IMR-90 (cell line): Measurements from ENCODE around the gene NAB1. TPM values are rescaled to one million over a fixed set of nuclear protein-coding genes. Genes with fewer than 3 reads are reported as not detected.

Experiments
- ATAC-seq: fragments of 200-7000 bp; cut with Tn5 transposase; 2 replicates; pipeline ENCODE4 v1.9.1; 2020; ENCODE audit warnings: low read depth, mild to moderate bottlenecking, moderate library complexity
- BruUV-seq: library from RNA; stranded (reverse); fragments of 400-500 nt; replicated peaks from 2 replicates; lab custom pipeline; 2021; lab: Mats Ljungman, UMichigan
- CTCF ChIA-PET: fragments of 300-600 bp; formaldehyde crosslinking; extraction: SDS; loops from one replicate; lab custom pipeline; 2021; ENCODE audit warnings: antibody characterized with exemption; lab: Yijun Ruan, JAX
- POLR2A ChIA-PET: fragments of 300-600 bp; sonication (Branson Sonifier 250); formaldehyde crosslinking; loops from one replicate; lab custom pipeline; 2022; ENCODE audit warnings: antibody characterized with exemption; ENCODE audit not compliant: unreplicated experiment; lab: Charles Lee
- DNase-seq: peaks from one replicate; pipeline ENCODE4 v3.0.0; 2013
- H2AFZ ChIP-seq: replicated peaks from 2 replicates; pipeline ENCODE3; 2013; ENCODE audit warnings: low read length, mild to moderate bottlenecking; ENCODE audit not compliant: poor library complexity
- H2AK5ac ChIP-seq: 2 replicates; pipeline ENCODE4 v1.6.1; 2013; ENCODE audit warnings: low read depth, low read length, inconsistent platforms
- H2AK9ac ChIP-seq: replicated peaks from 2 replicates; pipeline ENCODE3; 2013; ENCODE audit warnings: mild to moderate bottlenecking, low read depth, low read length, moderate library complexity; ENCODE audit not compliant: poor library complexity
- H2BK120ac ChIP-seq: 2 replicates; pipeline ENCODE4 v1.6.1; 2013; ENCODE audit warnings: low read depth, low read length, inconsistent platforms
- H2BK15ac ChIP-seq: 3 replicates; pipeline ENCODE4 v1.6.1; 2013; ENCODE audit warnings: low read depth, low read length, inconsistent platforms
- H2BK20ac ChIP-seq: 2 replicates; pipeline ENCODE4 v1.6.1; 2013; ENCODE audit warnings: low read depth, mild to moderate bottlenecking, inconsistent platforms, low read length, moderate library complexity
- H2BK5ac ChIP-seq: 2 replicates; pipeline ENCODE4 v1.6.1; 2013; ENCODE audit warnings: mild to moderate bottlenecking, low read depth, low read length, inconsistent platforms; ENCODE audit not compliant: poor library complexity, severe bottlenecking
- H3K14ac ChIP-seq: replicated peaks from 2 replicates; pipeline ENCODE4 v1.6.1; 2013; ENCODE audit warnings: low read depth, low read length, inconsistent platforms
- H3K18ac ChIP-seq: 2 replicates; pipeline ENCODE4 v1.6.1; 2013; ENCODE audit warnings: low read depth, low read length, control low read depth
- H3K23ac ChIP-seq: 2 replicates; pipeline ENCODE4 v1.6.1; 2013; ENCODE audit warnings: low read depth, low read length, inconsistent platforms
- H3K27ac ChIP-seq: 2 replicates; pipeline ENCODE4 v1.5.1; 2013; ENCODE audit warnings: mild to moderate bottlenecking, control low read depth, low read length; ENCODE audit not compliant: insufficient read depth
- H3K27me3 ChIP-seq: 2 replicates; pipeline ENCODE4 v1.6.1; 2013; ENCODE audit warnings: low read length; ENCODE audit not compliant: control insufficient read depth, insufficient read depth
- H3K36me3 ChIP-seq: 2 replicates; pipeline ENCODE4 v1.6.1; 2013; ENCODE audit warnings: low read length, mixed read lengths; ENCODE audit not compliant: control insufficient read depth, insufficient read depth
- H3K4ac ChIP-seq: 2 replicates; pipeline ENCODE4 v1.6.1; 2013; ENCODE audit warnings: low read depth, low read length, inconsistent platforms
- H3K4me1 ChIP-seq: 2 replicates; pipeline ENCODE4 v1.6.1; 2013; ENCODE audit warnings: low read length, mixed read lengths; ENCODE audit not compliant: control insufficient read depth, insufficient read depth
- H3K4me2 ChIP-seq: 2 replicates; pipeline ENCODE4 v1.6.1; 2013; ENCODE audit warnings: low read depth, mild to moderate bottlenecking, control low read depth, low read length, moderate library complexity
- H3K4me3 ChIP-seq: 2 replicates; pipeline ENCODE4 v1.5.1; 2013; ENCODE audit warnings: low read depth, mild to moderate bottlenecking, control low read depth, low read length, moderate library complexity; ENCODE audit not compliant: insufficient read depth
- H3K56ac ChIP-seq: 2 replicates; pipeline ENCODE4 v1.6.1; 2013; ENCODE audit warnings: low read length, inconsistent platforms; ENCODE audit not compliant: insufficient read depth; ENCODE audit errors: extremely low read depth
- H3K79me1 ChIP-seq, 2 experiments: 2 replicates each; pipeline ENCODE4 v1.6.1; 2013; ENCODE audit warnings: low read length in 2 of 2, inconsistent platforms in 1 of 2, low read depth in 1 of 2
- H3K9ac ChIP-seq: 2 replicates; pipeline ENCODE4 v1.6.1; 2013; ENCODE audit warnings: low read depth, low read length, control low read depth
- H3K9me1 ChIP-seq: 2 replicates; pipeline ENCODE4 v1.6.1; 2013; ENCODE audit warnings: low read length, inconsistent platforms; ENCODE audit not compliant: insufficient read depth
- H3K9me3 ChIP-seq: 2 replicates; pipeline ENCODE4 v1.6.1; 2013; ENCODE audit warnings: low read length; ENCODE audit not compliant: control insufficient read depth, insufficient read depth
- H4K20me1 ChIP-seq: 2 replicates; pipeline ENCODE4 v1.6.1; 2013; ENCODE audit warnings: low read length, inconsistent platforms; ENCODE audit not compliant: insufficient read depth
- H4K5ac ChIP-seq: 2 replicates; pipeline ENCODE4 v1.6.1; 2013; ENCODE audit warnings: mild to moderate bottlenecking, low read depth, low read length, control low read depth
- H4K8ac ChIP-seq, 2 experiments: 2 replicates each; pipeline ENCODE4 v1.6.1; 2013; ENCODE audit warnings: low read depth in 2 of 2, low read length in 2 of 2, control low read depth in 1 of 2, inconsistent platforms in 1 of 2
- H4K91ac ChIP-seq: 2 replicates; pipeline ENCODE4 v1.6.1; 2013; ENCODE audit warnings: low read depth, low read length, inconsistent platforms; ENCODE audit not compliant: insufficient read depth
- BHLHE40 ChIP-seq: fragments of 150-350 bp; IDR thresholded peaks from 2 replicates; pipeline ENCODE4 v1.6.1; 2016; ENCODE audit warnings: mild to moderate bottlenecking, low read depth, low read length
- CEBPB ChIP-seq: IDR thresholded peaks from 2 replicates; pipeline ENCODE4 v1.6.1; 2012; ENCODE audit warnings: low read depth, low read length, improper control_type of control experiment
- CHD1 ChIP-seq: IDR thresholded peaks from 2 replicates; pipeline ENCODE4 v1.6.1; 2012; ENCODE audit warnings: low read depth, low read length, improper control_type of control experiment
- FOS ChIP-seq: fragments of 150-350 bp; IDR thresholded peaks from 2 replicates; pipeline ENCODE4 v1.6.1; 2016; ENCODE audit warnings: low read depth, low read length
- MAFK ChIP-seq: IDR thresholded peaks from 2 replicates; pipeline ENCODE4 v1.6.1; 2012; ENCODE audit warnings: low read depth, low read length, improper control_type of control experiment
- MAZ ChIP-seq: IDR thresholded peaks from 2 replicates; pipeline ENCODE4 v1.6.1; 2012; ENCODE audit warnings: low read depth, mild to moderate bottlenecking, low read length, improper control_type of control experiment, moderate library complexity, borderline replicate concordance
- MXI1 ChIP-seq: IDR thresholded peaks from 2 replicates; pipeline ENCODE4 v1.6.1; 2012; ENCODE audit warnings: low read depth, mild to moderate bottlenecking, low read length, moderate library complexity, borderline replicate concordance
- NFE2L2 ChIP-seq: fragments of 150-350 bp; IDR thresholded peaks from 2 replicates; pipeline ENCODE4 v1.6.1; 2016; ENCODE audit warnings: low read depth, mild to moderate bottlenecking, low read length
- POLR2A ChIP-seq: IDR thresholded peaks from 2 replicates; pipeline ENCODE4 v1.6.1; 2012; ENCODE audit warnings: mild to moderate bottlenecking, low read depth, low read length
- RAD21 ChIP-seq: IDR thresholded peaks from 2 replicates; pipeline ENCODE4 v1.6.1; 2012; ENCODE audit warnings: low read length, improper control_type of control experiment
- RCOR1 ChIP-seq: IDR thresholded peaks from 2 replicates; pipeline ENCODE4 v1.6.1; 2012; ENCODE audit warnings: mild to moderate bottlenecking, low read length, improper control_type of control experiment; ENCODE audit not compliant: insufficient replicate concordance
- RFX5 ChIP-seq: IDR thresholded peaks from 2 replicates; pipeline ENCODE4 v1.8.0; 2012; ENCODE audit warnings: low read depth, mild to moderate bottlenecking, low read length, moderate library complexity
- SMC3 ChIP-seq: fragments of 150-350 bp; IDR thresholded peaks from 2 replicates; pipeline ENCODE4 v1.6.1; 2016; ENCODE audit warnings: low read depth, mild to moderate bottlenecking, antibody characterized with exemption, low read length, moderate library complexity
- USF2 ChIP-seq: fragments of 150-350 bp; IDR thresholded peaks from 2 replicates; pipeline ENCODE4 v1.6.1; 2017; ENCODE audit warnings: mild to moderate bottlenecking, antibody characterized with exemption, low read length, low read depth
- WGBS, 2 experiments: methylation state at CpG; one replicate each; pipeline versions ENCODE4 v1.1.5 to v1.1.7; 2013; ENCODE audit warnings: missing lambda C conversion rate in 2 of 2; ENCODE audit not compliant: insufficient read length in 1 of 2; ENCODE audit errors: extremely low coverage in 2 of 2; 5-methylcytosine and 5-hydroxymethylcytosine counted together
- dilution Hi-C: fragments of 300-500 bp; cut with HindIII; formaldehyde crosslinking; loops from one replicate; pipeline ENCODE4 v1.14.3; 2018; ENCODE audit warnings: low sequenced_read_pairs; ENCODE audit not compliant: unreplicated experiment
- in situ Hi-C: fragments of 300-500 bp; cut with MboI; formaldehyde crosslinking; loops from 3 replicates; pipeline ENCODE4 v1.14.3; 2019; ENCODE audit warnings: low sequenced_read_pairs, inconsistent platforms, mixed read lengths
- intact Hi-C: fragments of 100-400 bp; cut with micrococcal nuclease; formaldehyde crosslinking; loops from 2 replicates; pipeline ENCODE4 v1.10.0; 2022
- polyA plus RNA-seq, 3 experiments: library from polyadenylated mRNA; depleted of rRNA; stranded (reverse); fragments of >200 nt; gene quantifications; 2 replicates each; pipeline ENCODE4 v1.2.3, GENCODE V29; 2012; ENCODE audit warnings: low replicate concordance in 1 of 3
- total RNA-seq: library from RNA; depleted of rRNA; stranded (reverse); fragments of >200 nt; gene quantifications from 2 replicates; pipeline ENCODE4 v1.2.3, GENCODE V29; 2012
- TF ChIP-seq, protein P1 (sequence below): fragments of 150-350 bp; IDR thresholded peaks from 2 replicates; pipeline ENCODE4 v1.6.1; 2016; ENCODE audit warnings: low read depth, mild to moderate bottlenecking, low read length, moderate library complexity, borderline replicate concordance
- TF ChIP-seq, protein P2 (sequence below): conservative IDR thresholded peaks from 2 replicates; pipeline ENCODE4 v1.5.1; 2012; ENCODE audit warnings: mild to moderate bottlenecking, low read depth, low read length, improper control_type of control experiment

NAB1 gene
- total and polyA plus RNA-seq, 2 of the 4 experiments (the other 2 are of a cell fraction), result 11.9 to 31.2 TPM

DNA sequence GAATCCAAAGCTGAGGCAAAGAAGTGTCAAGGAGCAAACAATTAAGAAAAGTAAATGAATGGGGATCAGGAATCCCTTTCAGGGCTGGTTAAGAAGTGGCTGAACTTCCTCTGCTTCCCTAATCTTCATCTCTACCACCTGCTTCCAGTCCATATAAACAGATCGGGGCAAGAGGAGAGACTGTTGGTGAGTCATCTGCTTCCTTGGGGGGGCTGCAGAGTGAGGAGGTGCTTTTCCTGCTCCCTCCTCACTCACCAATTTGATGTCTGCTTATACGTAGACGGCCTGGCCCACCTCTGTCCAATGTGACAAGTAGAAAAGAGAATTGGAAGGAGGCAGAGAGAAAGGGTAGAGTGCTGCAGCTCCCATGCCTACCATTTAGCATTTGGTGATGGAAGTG, 68.4 kb downstream of the NAB1 start:
- Histone ChIP-seq H2AFZ (peak overlapping the region; percentile 46), H3K4me1 (peaks cover 2% of the 10 kb centered on the region; the same call in 1 of the 2 replicates), H4K91ac (no peak overlapping the region), H3K9me1 (no peaks in the 10 kb centered on the region; the same call in 1 of the 2 replicates), H2BK120ac (no peak overlapping the region), H2BK20ac (no peak overlapping the region), H2AK5ac (peak overlapping the region; percentile 22; the same call in 1 of the 2 replicates), H3K14ac (peak overlapping the region; percentile 37; the same call in 1 of the 2 replicates), H4K20me1 (no peaks in the 10 kb centered on the region), H2AK9ac (no peak overlapping the region), H3K27me3 (no peaks in the 10 kb centered on the region), H3K27ac (no peak overlapping the region), H4K5ac (no peak overlapping the region), H3K18ac (no peak overlapping the region), H3K9me3 (no peaks in the 10 kb centered on the region; the same call in 1 of the 2 replicates), H3K4me3 (no peak overlapping the region), H2BK15ac (no peak overlapping the region), H3K4ac (no peak overlapping the region), H2BK5ac (no peak overlapping the region), H3K23ac (no peak overlapping the region), H3K79me1 (no peaks in the 10 kb centered on the region), H3K36me3 (no peaks in the 10 kb centered on the region), H3K56ac (no peak overlapping the region), H3K4me2 (no peak overlapping the region), H3K9ac (no peak overlapping the region), H4K8ac (no peak overlapping the region)
- dilution Hi-C loops, result no loop called here
- DNase-seq (peak; percentile 12), ATAC-seq (no peak)
- CTCF ChIA-PET, result no interaction called here
- in situ Hi-C loops, result no loop called here
- intact Hi-C loops, result no loop called here
- TF ChIP-seq RCOR1 (no peak), MXI1 (no peak), RAD21 (no peak), RFX5 (no peak), NFE2L2 (no peak), MAFK (no peak), POLR2A (no peak), CHD1 (no peak), CEBPB (no peak), USF2 (no peak), BHLHE40 (no peak), MAZ (no peak), SMC3 (no peak), FOS (no peak)
- TF ChIP-seq, protein P1, sequence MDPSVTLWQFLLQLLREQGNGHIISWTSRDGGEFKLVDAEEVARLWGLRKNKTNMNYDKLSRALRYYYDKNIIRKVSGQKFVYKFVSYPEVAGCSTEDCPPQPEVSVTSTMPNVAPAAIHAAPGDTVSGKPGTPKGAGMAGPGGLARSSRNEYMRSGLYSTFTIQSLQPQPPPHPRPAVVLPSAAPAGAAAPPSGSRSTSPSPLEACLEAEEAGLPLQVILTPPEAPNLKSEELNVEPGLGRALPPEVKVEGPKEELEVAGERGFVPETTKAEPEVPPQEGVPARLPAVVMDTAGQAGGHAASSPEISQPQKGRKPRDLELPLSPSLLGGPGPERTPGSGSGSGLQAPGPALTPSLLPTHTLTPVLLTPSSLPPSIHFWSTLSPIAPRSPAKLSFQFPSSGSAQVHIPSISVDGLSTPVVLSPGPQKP, result no peak
- TF ChIP-seq, protein P2, sequence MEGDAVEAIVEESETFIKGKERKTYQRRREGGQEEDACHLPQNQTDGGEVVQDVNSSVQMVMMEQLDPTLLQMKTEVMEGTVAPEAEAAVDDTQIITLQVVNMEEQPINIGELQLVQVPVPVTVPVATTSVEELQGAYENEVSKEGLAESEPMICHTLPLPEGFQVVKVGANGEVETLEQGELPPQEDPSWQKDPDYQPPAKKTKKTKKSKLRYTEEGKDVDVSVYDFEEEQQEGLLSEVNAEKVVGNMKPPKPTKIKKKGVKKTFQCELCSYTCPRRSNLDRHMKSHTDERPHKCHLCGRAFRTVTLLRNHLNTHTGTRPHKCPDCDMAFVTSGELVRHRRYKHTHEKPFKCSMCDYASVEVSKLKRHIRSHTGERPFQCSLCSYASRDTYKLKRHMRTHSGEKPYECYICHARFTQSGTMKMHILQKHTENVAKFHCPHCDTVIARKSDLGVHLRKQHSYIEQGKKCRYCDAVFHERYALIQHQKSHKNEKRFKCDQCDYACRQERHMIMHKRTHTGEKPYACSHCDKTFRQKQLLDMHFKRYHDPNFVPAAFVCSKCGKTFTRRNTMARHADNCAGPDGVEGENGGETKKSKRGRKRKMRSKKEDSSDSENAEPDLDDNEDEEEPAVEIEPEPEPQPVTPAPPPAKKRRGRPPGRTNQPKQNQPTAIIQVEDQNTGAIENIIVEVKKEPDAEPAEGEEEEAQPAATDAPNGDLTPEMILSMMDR, result no peak
- BruUV-seq, result no TSS peak
- POLR2A ChIA-PET, result no interaction called here
- no CpG with 5 or more reads among the region's 3 CpGs for WGBS, 2 experiments
